Urothelium cell line (cell line): ENCODE results near the gene KIR3DL1.
"Not testable (repeated sequence)": the region's sequence is repeated elsewhere in the genome, so short reads cannot be mapped to it uniquely, and the experiment has no call there.

ENCODE experiments used
- DNase-seq: peaks from one replicate; pipeline ENCODE4 v3.0.0; 2011; ENCODE audit warnings: low spot score, mixed read lengths
- FAIRE-seq: peaks from 2 replicates; lab custom pipeline; 2011; peaks lifted over from hg19 to GRCh38; lab: Jason Lieb, UNC

Gene KIR3DL1

DNA sequence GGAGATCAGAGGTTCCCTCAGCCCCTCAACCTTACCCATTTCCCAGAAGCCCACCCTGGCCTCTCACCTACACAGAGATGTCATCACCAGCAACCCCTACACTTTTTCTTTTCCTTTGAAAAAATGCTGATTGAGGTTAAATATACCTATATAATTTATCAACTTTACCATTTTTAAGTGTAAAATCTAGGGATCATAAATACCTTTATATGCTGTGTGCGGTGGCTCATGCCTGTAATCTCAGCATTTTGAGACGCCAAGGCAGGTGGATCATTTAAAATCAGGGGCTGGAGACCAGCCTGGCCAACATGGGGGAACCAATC lies 9.8 kb upstream of the KIR3DL1 start:
- FAIRE-seq (no peak), DNase-seq (no peak)

DNA sequence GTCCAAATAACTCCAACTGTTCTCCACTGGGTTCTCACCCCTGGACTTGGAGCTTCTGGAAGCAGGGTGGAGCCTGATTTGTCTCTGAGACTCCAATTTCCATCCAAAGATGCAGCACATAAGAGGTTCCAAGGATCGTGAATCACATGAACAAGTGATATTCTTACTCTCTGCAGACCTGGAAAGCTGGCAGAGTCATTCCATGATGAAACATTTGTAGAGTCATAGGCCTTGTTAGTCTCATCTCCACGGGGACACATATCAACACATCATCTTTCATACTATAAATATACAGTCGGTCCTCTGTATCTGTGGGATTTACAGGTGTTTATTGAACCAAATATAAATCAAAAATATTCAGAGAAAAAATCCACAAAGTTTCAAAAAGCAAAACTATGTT lies 1.7 kb upstream of the KIR3DL1 start:
- FAIRE-seq, DNase-seq: not testable (repeated sequence)

DNA sequence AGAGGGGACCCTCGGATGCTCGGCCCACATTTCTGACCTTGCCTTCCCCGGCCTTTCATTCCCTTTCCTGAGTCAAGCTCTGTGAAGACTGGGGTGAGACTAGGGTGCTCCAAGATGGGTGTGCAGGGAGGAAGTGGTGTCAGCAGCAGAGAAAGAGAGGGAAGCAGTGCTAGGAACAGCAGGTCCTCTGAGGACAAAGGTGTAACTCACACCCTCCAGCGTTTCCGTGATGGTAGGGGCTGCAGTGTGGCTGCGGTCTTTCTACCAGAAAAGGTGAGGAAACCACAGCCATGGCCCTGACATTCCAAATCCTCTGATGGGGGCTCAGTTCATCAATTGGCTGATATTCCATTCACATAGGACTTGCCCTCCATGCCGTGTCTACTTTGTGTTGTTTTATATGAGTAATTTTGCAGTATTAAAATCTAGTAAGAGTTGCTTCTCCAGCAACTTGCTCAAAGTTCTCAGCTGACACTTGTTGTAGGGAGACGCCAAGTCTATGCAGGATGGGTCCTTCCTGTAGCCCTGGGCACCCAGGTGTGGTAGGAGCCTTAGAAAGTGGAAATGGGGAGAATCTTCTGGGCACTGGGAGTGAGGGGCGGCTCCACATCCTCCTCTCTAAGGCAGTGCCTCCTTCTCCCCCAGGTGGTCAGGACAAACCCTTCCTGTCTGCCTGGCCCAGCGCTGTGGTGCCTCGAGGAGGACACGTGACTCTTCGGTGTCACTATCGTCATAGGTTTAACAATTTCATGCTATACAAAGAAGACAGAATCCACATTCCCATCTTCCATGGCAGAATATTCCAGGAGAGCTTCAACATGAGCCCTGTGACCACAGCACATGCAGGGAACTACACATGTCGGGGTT lies 1.6 kb downstream of the KIR3DL1 start:
- no peak for DNase-seq
- no peak for FAIRE-seq

DNA sequence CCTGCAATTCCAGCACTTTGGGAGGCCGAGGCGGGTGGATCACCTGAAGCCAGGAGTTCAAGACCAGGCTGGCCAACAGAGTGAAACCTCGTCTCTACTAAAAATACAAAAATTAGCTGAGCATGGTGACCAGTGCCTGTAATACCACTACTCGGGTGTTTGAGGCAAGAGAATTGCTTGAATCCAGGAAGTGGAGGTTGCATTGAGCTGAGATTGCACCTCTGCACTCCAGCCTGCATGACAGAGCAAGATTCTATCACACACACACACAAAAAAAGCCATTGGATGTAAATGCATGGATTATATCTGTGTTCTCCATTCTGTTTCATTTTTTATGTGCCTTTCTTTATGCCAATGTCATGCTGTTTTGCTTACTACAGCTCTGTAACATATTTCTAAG lies 8.1 kb downstream of the KIR3DL1 start:
- not testable (repeated sequence) for FAIRE-seq, DNase-seq

DNA sequence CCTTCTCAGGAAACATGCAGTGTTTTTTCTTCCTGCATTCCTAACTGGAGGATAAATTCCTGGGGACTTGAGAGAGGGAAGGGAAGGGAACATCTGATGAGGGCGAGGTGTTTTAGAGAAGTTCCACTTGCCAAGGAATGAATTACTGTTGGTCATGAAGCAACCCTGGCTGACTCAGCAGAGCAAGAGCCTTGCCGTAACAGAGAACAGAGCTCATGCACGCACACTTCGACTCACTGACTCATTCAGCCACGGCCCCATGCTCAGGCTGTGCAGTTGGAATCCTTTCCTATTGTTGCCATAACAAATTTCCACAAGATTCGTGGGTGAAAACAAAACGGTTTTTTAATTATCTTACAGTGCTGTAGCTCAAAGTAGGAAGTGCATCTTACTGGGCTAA lies 9.1 kb downstream of the KIR3DL1 start:
- FAIRE-seq, DNase-seq: not testable (repeated sequence)

DNA sequence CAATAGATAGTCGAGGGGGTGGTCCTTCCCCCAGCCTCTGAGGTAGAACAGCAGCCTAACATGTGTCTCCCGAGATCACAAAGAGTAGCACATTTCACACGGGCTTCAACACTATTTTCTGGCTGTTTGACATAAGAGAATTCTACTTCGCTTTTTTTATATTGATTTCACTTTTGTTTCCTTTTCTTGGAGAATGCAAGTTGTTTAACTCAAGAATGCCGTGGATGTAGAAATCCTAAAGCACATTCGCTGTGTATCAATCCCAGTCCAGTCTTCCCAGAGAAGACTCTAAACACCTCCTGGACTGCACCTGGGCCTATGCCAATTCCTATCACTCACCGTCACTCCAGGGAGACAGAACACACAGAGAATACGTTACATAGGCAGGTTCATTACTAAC lies 11.8 kb downstream of the KIR3DL1 start:
- DNase-seq, FAIRE-seq: not testable (repeated sequence)

DNA sequence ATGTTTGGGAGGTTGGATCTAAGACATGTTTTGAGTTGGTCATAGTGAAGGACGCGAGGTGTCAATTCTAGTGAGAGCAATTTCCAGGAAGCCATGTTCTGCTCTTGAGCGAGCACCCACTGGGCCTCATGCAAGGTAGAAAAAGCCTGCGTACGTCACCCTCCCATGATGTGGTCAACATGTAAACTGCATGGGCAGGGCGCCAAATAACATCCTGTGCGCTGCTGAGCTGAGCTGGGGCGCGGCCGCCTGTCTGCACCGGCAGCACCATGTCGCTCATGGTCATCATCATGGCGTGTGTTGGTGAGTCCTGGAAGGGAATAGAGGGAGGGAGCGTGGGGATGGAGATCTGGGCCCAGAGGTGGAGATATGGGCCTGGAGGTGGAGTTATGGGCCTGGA lies 16.2 kb downstream of the KIR3DL1 start, which contains the start of gene KIR2DS4:
Gene KIR2DS4 (plus strand): TSS at position 181 of the 400 bp plus-strand sequence.
- FAIRE-seq, DNase-seq: not testable (repeated sequence)

DNA sequence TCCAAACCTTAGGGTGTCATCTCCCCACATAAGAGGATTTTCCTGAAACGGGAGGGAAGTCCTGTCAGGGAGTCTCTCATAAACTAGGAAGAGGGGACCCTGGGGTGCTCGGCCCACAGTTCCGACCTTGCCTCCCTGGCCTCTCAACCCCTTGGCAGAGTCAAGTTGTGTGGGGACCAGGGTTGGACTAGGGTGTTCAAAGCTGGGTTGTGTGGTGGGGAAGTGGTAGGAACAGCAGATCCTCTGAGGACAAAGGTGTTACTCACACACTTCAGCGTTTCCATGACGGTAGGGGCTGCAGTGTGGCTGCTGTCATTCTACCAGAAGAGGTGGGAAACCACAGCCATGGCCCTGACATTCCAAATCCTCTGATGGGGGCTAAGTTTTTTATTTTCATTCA lies 18.9 kb downstream of the KIR3DL1 start:
- DNase-seq, FAIRE-seq: not testable (repeated sequence)

DNA sequence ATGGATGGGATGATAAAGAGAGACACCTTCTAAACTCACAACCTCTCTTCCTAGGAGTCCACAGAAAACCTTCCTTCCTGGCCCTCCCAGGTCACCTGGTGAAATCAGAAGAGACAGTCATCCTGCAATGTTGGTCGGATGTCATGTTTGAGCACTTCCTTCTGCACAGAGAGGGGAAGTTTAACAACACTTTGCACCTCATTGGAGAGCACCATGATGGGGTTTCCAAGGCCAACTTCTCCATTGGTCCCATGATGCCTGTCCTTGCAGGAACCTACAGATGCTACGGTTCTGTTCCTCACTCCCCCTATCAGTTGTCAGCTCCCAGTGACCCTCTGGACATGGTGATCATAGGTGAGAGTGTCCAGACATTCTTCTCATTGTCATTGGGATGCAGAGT lies 21.3 kb downstream of the KIR3DL1 start:
- not testable (repeated sequence) for FAIRE-seq, DNase-seq

DNA sequence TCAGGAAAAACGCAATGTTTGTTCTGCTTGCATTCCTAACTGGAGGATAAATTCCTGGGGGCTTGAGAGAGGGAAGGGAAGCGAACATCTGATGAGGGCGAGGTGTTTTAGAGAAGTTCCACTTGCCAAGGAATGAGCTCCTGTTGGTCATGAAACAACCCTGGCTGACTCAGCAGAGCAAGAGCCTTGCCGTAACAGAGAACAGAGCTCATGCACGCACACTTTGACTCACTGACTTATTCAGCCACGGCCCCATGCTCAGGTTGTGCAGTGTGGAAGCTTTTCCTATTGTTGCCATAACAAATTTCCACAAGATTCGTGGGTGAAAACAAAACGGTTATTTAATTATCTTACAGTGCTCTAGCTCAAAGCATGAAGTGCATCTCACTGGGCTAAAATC lies 26.9 kb downstream of the KIR3DL1 start:
- FAIRE-seq = not testable (repeated sequence)

DNA sequence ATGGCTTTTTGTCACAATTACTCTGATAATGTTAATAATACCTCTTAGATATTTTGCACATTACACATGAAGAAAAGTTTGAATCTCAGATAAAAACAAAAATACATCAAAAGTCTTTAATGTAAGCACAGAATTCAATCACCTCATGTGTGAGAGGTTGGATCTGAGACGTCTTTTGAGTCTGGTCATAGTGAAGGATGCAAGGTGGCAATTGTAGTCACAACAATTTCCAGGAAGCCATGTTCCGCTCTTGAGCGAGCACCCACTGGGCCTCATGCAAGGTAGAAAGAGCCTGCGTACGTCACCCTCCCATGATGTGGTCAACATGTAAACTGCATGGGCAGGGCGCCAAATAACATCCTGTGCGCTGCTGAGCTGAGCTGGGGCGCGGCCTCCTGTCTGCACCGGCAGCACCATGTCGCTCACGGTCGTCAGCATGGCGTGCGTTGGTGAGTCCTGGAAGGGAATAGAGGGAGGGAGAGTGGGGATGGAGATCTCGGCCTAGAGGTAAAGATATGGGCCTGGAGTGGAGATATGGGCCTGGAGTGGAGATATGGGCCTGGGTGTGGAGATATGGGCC lies 33.9 kb downstream of the KIR3DL1 start, which contains the start of gene KIR3DL2:
Gene KIR3DL2 (plus strand): TSS at position 383 of the 580 bp plus-strand sequence. CDS start 33 bp downstream, at position 416.
- DNase-seq, FAIRE-seq: not testable (repeated sequence)

More for the DNA sequence above, 26.9 kb downstream of the KIR3DL1 start:
- not testable (repeated sequence) for DNase-seq

DNA sequence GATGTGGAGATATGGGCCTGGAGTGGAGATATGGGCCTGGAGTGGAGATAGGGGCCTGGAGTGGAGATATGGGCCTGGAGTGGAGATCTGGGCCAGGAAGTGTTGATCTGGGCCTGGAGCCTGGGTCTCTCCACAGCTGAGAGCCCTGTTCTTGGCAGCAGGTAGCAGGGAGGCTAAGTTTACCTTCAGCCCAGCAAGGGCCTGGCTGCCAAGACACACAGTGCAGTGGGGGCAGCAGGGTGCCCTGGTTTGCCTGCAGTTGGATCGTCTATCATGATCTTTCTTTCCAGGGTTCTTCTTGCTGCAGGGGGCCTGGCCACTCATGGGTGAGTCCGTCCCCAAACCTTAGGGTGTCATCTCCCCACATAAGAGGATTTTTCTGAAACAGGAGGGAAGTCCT lies 34.7 kb downstream of the KIR3DL1 start:
- no peak for FAIRE-seq
- no peak for DNase-seq

DNA sequence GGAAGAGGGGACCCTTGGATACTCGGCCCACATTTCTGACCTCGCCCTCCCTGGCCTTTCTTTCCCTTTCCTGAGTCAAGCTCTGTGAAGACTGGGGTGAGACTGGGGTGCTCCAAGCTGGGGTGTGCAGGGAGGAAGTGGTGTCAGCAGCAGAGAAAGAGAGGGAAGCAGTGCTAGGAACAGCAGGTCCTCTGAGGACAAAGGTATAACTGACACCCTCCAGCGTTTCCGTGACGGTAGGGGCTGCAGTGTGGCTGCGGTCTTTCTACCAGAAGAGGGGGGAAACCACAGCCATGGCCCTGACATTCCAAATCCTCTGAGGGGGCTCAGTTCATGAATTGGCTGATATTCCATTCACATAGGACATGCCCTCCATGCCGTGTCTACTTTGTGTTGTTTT lies 35.1 kb downstream of the KIR3DL1 start:
- no peak for DNase-seq
- FAIRE-seq = no peak

DNA sequence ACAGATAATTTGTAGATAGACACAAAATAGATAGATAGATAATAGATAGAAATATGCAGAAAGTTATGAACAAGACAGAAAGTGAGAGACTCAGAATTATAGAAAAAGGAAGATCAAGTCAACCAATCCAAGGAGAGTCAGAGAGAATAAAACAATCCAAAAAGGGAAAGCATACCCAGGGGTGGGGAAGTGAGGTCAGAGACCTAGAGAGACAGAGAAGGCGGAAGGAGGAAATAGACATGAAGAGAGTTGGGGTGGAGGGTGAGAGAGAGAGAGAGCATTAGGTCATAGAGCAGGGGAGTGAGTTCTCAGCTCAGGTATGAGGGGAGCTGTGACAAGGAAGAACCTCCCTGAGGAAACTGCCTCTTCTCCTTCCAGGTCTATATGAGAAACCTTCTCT lies 39.0 kb downstream of the KIR3DL1 start:
- DNase-seq, FAIRE-seq: not testable (repeated sequence)

DNA sequence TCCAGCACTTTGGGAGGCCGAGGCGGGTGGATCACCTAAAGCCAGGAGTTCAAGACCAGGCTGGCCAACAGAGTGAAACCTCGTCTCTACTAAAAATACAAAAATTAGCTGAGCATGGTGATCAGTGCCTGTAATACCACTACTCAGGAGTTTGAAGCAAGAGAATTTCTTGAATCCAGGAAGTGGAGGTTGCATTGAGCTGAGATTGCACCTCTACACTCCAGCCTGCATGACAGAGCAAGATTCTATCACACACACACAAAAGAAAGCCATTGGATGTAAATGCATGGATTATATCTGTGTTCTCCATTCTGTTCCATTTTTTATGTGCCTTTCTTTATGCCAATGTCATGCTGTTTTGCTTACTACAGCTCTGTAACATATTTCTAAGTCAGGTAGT lies 42.2 kb downstream of the KIR3DL1 start:
- not testable (repeated sequence) for DNase-seq, FAIRE-seq

DNA sequence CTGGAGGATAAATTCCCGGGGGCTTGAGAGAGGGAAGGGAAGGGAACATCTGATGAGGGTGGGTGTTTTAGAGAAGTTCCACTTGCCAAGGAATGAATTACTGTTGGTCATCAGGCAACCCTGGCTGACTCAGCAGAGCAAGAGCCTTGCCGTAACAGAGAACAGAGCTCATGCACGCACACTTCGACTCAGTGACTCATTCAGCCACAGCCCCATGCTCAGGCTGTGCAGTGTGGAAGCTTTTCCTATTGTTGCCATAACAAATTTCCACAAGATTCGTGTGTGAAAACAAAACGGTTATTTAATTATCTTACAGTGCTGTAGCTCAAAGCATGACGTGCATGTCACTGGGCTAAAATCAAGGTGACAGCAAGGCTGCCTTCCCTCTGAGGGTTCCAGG lies 43.2 kb downstream of the KIR3DL1 start:
- FAIRE-seq, DNase-seq: not testable (repeated sequence)

DNA sequence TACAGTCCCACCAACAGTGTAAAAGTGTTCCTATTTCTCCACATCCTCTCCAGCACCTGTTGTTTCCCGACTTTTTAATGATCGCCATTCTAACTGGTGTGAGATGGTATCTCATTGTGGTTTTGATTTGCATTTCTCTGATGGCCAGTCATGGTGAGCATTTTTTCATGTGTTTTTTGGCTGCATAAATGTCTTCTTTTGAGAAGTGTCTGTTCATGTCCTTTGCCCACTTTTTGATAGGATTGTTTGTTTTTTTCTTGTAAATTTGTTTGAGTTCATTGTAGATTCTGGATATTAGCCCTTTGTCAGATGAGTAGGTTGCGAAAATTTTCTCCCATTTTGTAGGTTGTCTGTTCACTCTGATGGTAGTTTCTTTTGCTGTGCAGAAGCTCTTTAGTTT lies 47.2 kb downstream of the KIR3DL1 start:
- FAIRE-seq, DNase-seq: not testable (repeated sequence)

DNA sequence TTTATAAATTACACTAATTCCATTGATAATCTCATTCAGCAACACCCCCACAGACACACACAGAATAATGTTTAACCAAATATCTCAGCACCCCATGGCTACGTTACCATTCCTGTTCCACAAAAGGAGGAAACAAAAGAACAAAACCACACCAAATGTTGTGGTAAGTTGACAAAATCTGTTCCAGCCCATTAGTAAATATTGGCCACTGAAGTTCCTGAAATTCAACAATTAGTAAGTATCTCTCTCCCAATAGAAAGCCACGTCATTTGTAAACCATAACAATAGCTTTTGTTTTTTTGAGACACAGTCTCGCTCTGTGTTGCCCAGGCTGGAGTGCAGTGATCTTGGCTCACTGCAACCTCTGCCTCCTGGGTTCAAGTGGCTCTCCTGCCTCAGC lies 55.4 kb downstream of the KIR3DL1 start:
- DNase-seq (no peak), FAIRE-seq (no peak)

DNA sequence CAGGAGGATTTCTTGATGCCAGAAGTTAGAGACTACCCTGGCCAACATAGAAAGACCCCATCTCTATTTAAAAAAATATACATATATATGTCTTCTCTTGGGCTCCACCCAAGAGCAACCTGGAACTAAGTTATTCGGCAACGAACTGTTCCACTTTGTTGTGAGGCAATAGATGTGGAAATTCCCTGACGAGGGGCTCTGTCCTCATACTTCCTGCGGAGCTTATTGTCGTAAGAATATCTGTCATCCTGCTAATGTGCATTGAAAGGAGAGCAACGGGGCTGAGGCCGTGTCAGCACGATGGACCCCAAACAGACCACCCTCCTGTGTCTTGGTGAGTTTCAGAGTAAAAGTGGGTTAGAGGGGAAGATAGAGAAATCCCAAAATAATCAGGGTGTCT lies 57.7 kb downstream of the KIR3DL1 start, which contains the start of gene FCAR:
Gene FCAR (plus strand): TSS at position 246 of the 400 bp plus-strand sequence. CDS start 55 bp downstream, at position 301.
- no peak for FAIRE-seq
- no peak for DNase-seq

DNA sequence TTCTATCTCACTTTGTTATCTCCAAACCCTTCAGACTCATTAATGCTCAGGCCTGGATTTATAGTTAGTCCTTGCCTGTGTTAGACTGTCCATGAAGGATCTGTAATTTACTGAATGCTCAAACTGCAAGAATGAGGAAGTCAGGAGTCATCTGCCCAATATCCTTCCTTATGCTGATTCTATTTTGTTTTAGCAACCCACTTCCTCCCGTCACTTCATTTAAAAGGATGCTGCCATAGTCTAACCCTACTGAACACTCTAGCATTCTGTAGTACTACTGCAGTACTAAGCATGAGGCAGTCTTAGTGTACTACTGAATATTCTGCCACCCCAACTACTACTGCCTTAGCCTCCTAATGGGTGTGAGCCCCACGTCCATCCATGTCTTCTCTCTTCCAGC lies 59.2 kb downstream of the KIR3DL1 start:
- FAIRE-seq (no peak), DNase-seq (no peak)

DNA sequence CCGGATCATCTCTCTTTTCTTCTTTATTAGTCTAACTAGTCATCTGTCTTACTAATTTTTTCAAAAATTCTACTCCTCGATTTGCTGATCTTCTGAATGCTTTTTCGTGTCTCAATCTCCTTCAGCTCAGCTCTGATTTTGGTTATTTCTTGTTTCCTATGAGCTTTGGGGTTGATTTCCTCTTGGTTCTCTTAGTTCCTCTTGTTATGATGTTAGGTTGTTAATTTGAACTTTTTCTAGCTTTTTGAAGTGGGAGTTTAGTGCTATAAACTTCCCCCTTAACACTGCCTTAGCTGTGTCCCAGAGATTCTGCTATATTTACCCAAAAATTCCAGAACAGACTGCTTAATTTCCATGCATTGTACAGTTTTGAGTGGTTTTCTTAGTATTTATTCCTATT lies 61.2 kb downstream of the KIR3DL1 start:
- no peak for FAIRE-seq

More for the DNA sequence above, 61.2 kb downstream of the KIR3DL1 start:
- DNase-seq = no peak
